Memory B cell (primary cell): ENCODE measurements around the gene AKR1B15.
"Not testable (repeated sequence)": the region's sequence is repeated elsewhere in the genome, so short reads cannot be mapped to it uniquely, and the experiment has no call there.

Experiments
- ATAC-seq: fragments of 150-1000 bp; cut with Tn5 transposase; 2 replicates; pipeline ENCODE4 v1.10.0; 2021; ENCODE audit warnings: low read depth, mild to moderate bottlenecking, moderate library complexity
- DNase-seq, 2 donors: peaks; one replicate each; pipeline ENCODE4 v3.0.0; 2022; ENCODE audit warnings: low spot score in 2 of 2
- H3K27ac Mint-ChIP-seq: one replicate; pipeline ENCODE4 v1.8.0; 2022; ENCODE audit warnings: mild to moderate bottlenecking, moderate library complexity, mixed read lengths
- H3K27me3 Mint-ChIP-seq: one replicate; pipeline ENCODE4 v1.8.0; 2022; ENCODE audit warnings: mixed read lengths
- H3K36me3 Mint-ChIP-seq: one replicate; pipeline ENCODE4 v1.8.0; 2022; ENCODE audit warnings: mild to moderate bottlenecking, mixed read lengths
- H3K4me1 Mint-ChIP-seq: one replicate; pipeline ENCODE4 v1.8.0; 2022; ENCODE audit warnings: mixed read lengths
- H3K4me3 Mint-ChIP-seq: one replicate; pipeline ENCODE4 v1.8.0; 2022; ENCODE audit warnings: mild to moderate bottlenecking, moderate library complexity, mixed read lengths
- H3K9me3 Mint-ChIP-seq: one replicate; pipeline ENCODE4 v1.8.0; 2022; ENCODE audit warnings: mixed read lengths

The AKR1B15 gene

GRCh38 chr7:134562136-134562535 is 13.2 kb downstream of the AKR1B15 start:
- ATAC-seq (no peak), DNase-seq (no peak)

GRCh38 chr7:134563398-134563749 is 14.5 kb downstream of the AKR1B15 start:
- not testable (repeated sequence) for DNase-seq, ATAC-seq, H3K9me3 Mint-ChIP-seq, H3K27ac Mint-ChIP-seq, H3K36me3 Mint-ChIP-seq, H3K4me3 Mint-ChIP-seq, H3K4me1 Mint-ChIP-seq
- peaks cover 10% of the 10 kb centered on the region for H3K27me3 Mint-ChIP-seq

More at GRCh38 chr7:134562136-134562535, 13.2 kb downstream of the AKR1B15 start:
- Mint-ChIP-seq H3K27ac (no peak overlapping the region), H3K9me3 (peaks cover 5% of the 10 kb centered on the region), H3K4me1 (peaks cover 4% of the 10 kb centered on the region), H3K27me3 (peaks cover 13% of the 10 kb centered on the region), H3K4me3 (no peak overlapping the region), H3K36me3 (peaks cover 4% of the 10 kb centered on the region)

DNA sequence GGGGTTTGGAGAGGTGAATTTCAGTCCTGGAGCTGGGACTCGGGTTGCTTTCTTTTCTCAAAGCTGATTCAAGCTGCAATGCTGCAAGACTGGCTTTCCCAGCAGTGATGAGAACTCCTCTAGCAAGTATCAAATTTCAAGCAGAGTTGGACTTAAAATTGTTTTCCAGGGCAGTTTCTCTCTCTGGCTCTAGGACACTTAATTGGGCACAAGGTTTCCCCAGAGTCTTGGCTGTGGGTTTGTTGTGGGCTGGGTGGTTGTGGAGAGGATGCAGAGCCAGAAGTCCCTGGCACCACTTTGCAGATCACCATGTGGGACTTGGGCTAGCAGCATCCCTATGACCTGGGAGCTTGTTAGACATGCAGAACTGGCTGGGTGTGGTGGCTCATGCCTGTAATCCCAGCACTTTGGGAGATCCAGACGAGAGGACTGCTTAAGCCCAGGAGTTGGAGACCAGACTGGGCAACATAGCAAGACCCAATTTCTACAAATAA is 16.8 kb downstream of the AKR1B15 start:
- H3K9me3 Mint-ChIP-seq: peaks cover 11% of the 10 kb centered on the region
- peaks cover 4% of the 10 kb centered on the region for H3K36me3 Mint-ChIP-seq
- H3K4me3 Mint-ChIP-seq: no peak overlapping the region
- H3K27ac Mint-ChIP-seq: no peak overlapping the region
- ATAC-seq: no peak
- H3K27me3 Mint-ChIP-seq: peaks cover 10% of the 10 kb centered on the region
- peaks cover 4% of the 10 kb centered on the region for H3K4me1 Mint-ChIP-seq
- DNase-seq: no peak

GRCh38 chr7:134567368-134567767 is 18.5 kb downstream of the AKR1B15 start:
- no peak overlapping the region for H3K4me3 Mint-ChIP-seq
- peaks cover 4% of the 10 kb centered on the region for H3K36me3 Mint-ChIP-seq
- H3K9me3 Mint-ChIP-seq: peaks cover 11% of the 10 kb centered on the region
- no peak overlapping the region for H3K27ac Mint-ChIP-seq
- DNase-seq: no peak
- peaks cover 8% of the 10 kb centered on the region for H3K27me3 Mint-ChIP-seq
- H3K4me1 Mint-ChIP-seq: no peaks in the 10 kb centered on the region
- ATAC-seq: no peak

DNA sequence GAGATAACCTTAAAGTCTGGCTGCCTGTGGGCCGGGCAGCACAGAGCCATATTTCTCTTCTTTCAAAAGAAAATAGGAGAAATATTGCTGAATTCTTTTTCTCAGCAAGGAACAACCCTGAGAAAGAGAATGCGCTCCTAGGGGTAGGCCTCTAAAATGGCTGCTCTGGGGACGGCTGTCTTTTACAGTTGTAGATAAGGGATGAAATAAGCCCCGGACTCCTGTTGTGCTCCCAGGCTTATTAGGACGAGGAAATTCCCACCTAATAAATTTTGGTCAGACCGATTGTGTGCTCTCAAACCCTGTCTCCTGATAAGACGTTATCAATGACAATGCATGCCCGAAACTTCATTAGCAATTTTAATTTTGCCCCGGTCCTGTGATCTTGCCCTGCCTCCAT is 21.1 kb downstream of the AKR1B15 start:
- not testable (repeated sequence) for H3K27ac Mint-ChIP-seq, H3K27me3 Mint-ChIP-seq, H3K4me3 Mint-ChIP-seq, H3K36me3 Mint-ChIP-seq, H3K9me3 Mint-ChIP-seq, ATAC-seq, DNase-seq, H3K4me1 Mint-ChIP-seq

DNA sequence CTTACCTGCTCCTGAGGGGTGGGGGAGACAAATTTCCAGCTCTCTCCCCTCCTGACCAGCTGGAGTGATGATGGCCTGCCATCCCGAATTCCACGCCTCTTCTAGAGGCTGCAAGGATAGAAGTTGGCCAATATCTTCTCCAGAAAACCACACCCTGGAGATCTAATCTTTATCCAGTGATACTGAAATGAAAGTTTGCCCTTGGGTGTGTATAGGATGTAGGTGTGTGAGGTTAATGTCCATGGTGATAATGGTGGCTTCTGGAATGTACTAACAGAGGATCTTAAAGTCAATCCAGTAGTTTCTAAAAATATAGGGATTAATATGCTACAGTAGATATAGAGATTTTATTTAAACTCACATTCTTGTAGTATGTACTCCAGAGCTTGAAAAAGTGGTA is 22.2 kb downstream of the AKR1B15 start:
- ATAC-seq: no peak
- Mint-ChIP-seq H3K4me3 (no peak overlapping the region), H3K36me3 (no peaks in the 10 kb centered on the region), H3K27ac (no peak overlapping the region), H3K27me3 (peaks cover 2% of the 10 kb centered on the region), H3K9me3 (peaks cover 6% of the 10 kb centered on the region), H3K4me1 (no peaks in the 10 kb centered on the region)
- DNase-seq: no peak

DNA sequence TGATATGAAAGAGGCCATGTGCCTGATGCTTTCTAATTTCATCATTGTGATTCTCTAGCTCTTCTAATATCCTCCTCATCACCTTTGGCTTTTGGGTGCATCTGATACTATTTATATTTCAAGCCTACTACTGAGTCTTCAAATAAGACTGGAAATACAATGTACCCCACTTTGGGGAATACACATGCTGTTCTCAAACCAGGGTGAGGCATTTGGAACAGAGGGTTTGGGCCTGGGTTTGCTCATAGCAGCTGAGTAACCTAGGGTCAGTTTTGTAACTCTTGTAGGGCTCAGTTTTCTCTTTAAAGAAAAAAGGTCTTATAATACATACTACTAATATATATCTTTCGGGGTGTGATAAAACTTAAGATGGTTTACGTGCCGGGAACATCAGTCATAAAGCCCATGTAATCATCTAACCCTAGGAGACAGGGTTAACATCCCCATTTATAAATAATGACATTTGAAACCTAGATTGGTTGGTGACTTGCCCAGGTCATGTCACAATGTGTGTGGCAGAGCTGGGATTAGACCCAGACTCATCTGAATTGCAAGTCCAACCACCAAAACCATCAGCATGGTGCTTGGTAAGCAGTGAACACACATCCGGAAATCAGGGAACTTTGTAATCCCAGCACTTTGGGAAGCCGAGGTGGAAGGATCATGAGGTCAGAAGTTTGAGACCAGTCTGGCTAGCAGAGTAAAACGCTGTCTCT is 23.0 kb downstream of the AKR1B15 start:
- Mint-ChIP-seq H3K36me3 (no peaks in the 10 kb centered on the region), H3K27me3 (peaks cover 2% of the 10 kb centered on the region), H3K9me3 (peaks cover 6% of the 10 kb centered on the region), H3K27ac (no peak overlapping the region), H3K4me1 (no peaks in the 10 kb centered on the region), H3K4me3 (no peak overlapping the region)
- DNase-seq (no peak), ATAC-seq (no peak)

DNA sequence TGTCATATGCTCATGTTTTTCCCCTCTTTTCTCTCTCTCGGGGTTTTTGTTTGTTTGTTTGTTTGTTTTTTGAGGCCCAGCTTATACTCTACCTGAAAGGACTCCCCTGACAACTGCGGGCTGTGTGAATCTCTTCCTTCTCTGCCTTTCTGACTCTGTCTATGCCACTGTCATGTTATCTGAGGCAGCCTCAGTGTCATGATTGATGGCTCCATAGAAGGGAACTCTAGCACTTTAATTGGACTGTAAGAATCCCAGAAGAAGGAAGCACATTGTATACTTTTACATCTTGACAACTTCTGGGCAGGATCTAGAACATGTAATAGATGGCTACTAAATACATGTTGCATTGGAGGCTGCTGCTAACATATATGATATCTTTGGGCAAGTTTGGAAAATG is 25.4 kb downstream of the AKR1B15 start:
- DNase-seq: no peak
- Mint-ChIP-seq H3K36me3 (no peaks in the 10 kb centered on the region), H3K27me3 (peaks cover 7% of the 10 kb centered on the region), H3K9me3 (peaks cover 6% of the 10 kb centered on the region), H3K27ac (no peak overlapping the region), H3K4me3 (no peak overlapping the region), H3K4me1 (no peaks in the 10 kb centered on the region)
- no peak for ATAC-seq

DNA sequence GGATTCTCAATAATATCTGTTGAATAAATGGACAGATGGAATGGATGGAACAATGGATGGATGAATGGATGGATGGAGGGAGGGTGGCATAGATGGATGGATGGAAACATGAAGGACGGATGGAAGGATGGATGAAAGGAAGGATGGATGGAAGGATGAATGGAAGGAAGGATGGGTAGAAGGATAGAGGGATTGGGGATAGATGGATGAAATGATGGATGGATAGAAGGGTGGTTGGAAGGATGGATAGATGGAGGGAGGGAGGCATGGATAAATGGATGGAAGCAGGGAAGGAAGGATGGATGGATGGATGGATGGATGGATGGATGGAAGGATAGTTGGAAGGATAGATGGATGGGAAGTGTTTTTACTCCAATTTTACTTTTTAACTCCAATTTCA is 35.4 kb downstream of the AKR1B15 start:
- no peak for ATAC-seq
- H3K36me3 Mint-ChIP-seq: peaks cover 1% of the 10 kb centered on the region
- DNase-seq: no peak
- H3K27me3 Mint-ChIP-seq: peaks cover 13% of the 10 kb centered on the region
- H3K9me3 Mint-ChIP-seq: peaks cover 2% of the 10 kb centered on the region
- H3K4me1 Mint-ChIP-seq: no peaks in the 10 kb centered on the region
- no peak overlapping the region for H3K4me3 Mint-ChIP-seq
- no peak overlapping the region for H3K27ac Mint-ChIP-seq

DNA sequence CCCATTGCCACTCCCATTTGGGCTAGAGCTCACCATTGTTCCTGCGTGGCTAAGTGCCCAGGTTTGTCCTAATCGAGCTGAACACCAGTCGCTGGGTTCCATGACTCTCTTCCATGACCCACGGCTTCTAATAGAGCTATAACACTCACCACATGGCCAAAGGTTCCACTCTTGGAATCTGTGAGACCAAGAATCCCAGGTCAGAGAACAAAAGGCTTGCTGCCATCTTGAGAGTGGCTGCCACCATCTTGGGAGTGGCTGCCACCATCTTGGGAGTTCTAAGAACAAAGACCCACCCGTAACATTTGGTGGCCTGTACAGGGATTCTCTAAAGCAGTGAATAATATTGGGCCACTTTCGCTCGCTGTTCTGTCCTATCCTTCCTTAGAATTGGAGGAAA is 37.0 kb downstream of the AKR1B15 start:
- Mint-ChIP-seq H3K9me3 (peaks cover 2% of the 10 kb centered on the region), H3K4me1 (no peaks in the 10 kb centered on the region), H3K4me3 (no peak overlapping the region), H3K27me3 (peaks cover 10% of the 10 kb centered on the region), H3K36me3 (peaks cover 1% of the 10 kb centered on the region), H3K27ac (no peak overlapping the region)
- ATAC-seq: no peak
- DNase-seq: no peak

DNA sequence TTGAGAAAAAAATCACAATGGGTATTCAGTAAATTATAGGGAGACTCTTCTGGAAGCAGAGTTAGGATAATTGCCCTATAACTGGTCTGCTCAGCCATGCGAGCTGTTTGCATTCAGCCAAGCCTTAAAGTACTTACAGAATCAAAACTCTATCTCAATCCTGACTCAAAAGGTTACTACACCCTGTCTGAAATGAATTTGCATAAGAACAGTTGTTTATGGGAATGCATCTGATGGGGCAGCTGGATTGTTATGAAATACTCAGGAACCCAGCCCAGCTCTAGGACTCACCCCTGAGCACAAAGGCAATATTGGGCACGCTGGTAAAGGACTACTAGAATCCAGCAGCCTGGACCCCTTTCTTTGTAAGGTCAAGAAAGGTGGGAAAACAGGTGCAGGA is 38.8 kb downstream of the AKR1B15 start:
- ATAC-seq (no peak), DNase-seq (no peak)
- Mint-ChIP-seq H3K9me3 (peaks cover 9% of the 10 kb centered on the region), H3K36me3 (peaks cover 4% of the 10 kb centered on the region), H3K4me1 (no peaks in the 10 kb centered on the region), H3K27ac (no peak overlapping the region), H3K4me3 (no peak overlapping the region), H3K27me3 (peaks cover 7% of the 10 kb centered on the region)

- H3K4me3 Mint-ChIP-seq: no peak overlapping the region
- peaks cover 9% of the 10 kb centered on the region for H3K27me3 Mint-ChIP-seq
- peaks cover 9% of the 10 kb centered on the region for H3K9me3 Mint-ChIP-seq
- DNase-seq (no peak), ATAC-seq (no peak)
- no peak overlapping the region for H3K27ac Mint-ChIP-seq
- H3K4me1 Mint-ChIP-seq: no peaks in the 10 kb centered on the region
- peaks cover 5% of the 10 kb centered on the region for H3K36me3 Mint-ChIP-seq
Measured at GRCh38 chr7:134589491-134589941, 40.6 kb downstream of the AKR1B15 start.

DNA sequence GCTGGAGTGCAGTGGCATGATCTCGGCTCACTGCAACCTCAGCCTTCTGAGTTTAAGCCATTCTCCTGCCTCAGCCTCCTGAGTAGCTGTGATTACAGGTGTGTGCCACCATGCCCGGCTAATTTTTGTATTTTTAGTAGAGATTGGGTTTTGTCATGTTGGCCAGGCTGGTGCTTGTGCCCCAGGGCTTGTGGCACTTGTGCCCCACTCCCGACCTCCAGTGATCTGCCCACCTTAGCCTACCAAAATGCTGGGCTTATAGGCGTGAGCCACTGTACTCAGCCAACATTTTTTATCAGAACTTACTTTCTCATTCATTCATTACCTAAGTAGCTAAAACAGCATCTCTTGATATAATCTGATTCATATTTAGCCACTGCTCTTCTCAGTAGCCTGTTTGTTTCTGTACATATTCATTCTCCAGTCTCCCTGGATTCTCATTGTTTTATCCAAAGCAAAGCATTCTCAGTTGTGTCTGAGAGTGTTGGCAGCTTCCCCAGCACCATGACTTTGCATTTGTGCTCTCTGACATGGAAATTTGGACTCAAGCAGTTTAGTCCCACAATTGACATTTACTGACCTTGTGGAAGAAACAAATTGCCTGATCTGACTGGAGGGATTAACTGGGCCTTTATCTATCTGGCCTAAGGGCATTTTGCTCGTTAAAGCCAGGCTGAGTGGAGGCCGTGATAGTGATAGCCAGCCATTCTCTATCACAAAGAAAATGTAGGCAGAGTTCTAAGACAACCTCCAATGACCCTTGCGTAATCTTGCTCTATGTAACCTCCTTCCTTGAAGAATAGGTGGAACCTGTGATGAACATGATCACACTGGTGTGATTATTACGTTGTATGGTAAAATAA is 44.9 kb downstream of the AKR1B15 start:
- Mint-ChIP-seq H3K9me3 (peaks cover 11% of the 10 kb centered on the region), H3K27me3 (peaks cover 6% of the 10 kb centered on the region), H3K36me3 (peaks cover 4% of the 10 kb centered on the region), H3K27ac (no peak overlapping the region), H3K4me1 (peaks cover 2% of the 10 kb centered on the region), H3K4me3 (no peak overlapping the region)
- DNase-seq: no peak
- no peak for ATAC-seq

DNA sequence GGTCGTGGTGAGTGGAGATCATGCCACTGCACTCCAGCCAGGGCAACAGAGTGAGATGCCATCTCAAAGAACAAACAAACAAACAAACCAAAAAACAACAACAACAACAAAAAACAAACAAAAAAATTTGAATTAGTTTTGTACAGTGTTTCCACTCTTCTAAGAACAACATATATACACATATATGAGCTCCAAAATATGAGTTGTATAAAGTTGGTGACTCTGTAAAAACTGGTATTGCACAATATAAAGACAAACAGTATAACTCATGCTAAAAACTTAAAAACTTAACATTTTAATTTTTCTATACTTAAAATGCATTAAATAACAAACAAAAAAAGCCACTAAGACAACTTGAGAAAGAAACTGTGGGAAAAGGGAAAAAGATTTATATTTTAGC is 46.0 kb downstream of the AKR1B15 start:
- H3K4me3 Mint-ChIP-seq: no peak overlapping the region
- peaks cover 2% of the 10 kb centered on the region for H3K4me1 Mint-ChIP-seq
- peaks cover 6% of the 10 kb centered on the region for H3K27me3 Mint-ChIP-seq
- ATAC-seq (no peak), DNase-seq (no peak)
- H3K27ac Mint-ChIP-seq: no peak overlapping the region
- H3K9me3 Mint-ChIP-seq: peaks cover 14% of the 10 kb centered on the region
- peaks cover 4% of the 10 kb centered on the region for H3K36me3 Mint-ChIP-seq
